ENCODE measurements around the gene LCAT. TPM values are rescaled to one million over a fixed set of nuclear protein-coding genes. Genes with fewer than 3 reads are reported as not detected.
"Not testable (repeated sequence)": the region's sequence is repeated elsewhere in the genome, so short reads cannot be mapped to it uniquely, and the experiment has no call there.

The LCAT gene
- total RNA-seq, 2 experiments from 2014 or later, result 12.9 to 15.3 TPM

DNA sequence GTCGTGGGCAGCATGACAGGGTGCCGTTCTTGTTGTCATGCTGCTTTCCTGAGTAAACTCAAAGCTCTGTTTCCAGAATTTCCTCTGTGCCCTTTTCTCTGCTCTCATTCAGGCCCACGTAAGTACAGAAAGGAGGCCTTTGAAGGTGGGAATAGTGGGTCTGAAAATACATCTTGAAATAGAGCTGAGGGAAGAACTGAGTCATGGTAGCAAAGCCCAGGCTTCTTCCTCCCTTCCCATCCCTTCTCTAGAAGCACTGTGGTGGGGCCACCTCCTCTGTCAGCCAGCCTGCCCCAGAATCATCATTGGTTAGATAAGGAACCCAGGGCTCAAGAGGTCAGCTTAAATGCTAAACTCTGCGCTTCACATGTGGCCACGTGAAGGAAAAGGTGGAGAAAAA, 21.7 kb downstream of the LCAT start:
- H3K27ac Mint-ChIP-seq, result peak overlapping the region; percentile 65
- no peak overlapping the region for H3K4me3 Mint-ChIP-seq
- no peaks in the 10 kb centered on the region for H3K36me3 Mint-ChIP-seq (ENCODE audit: low read depth)
- ChIA-PET CTCF (interaction anchor here (0.6 to 1.0 kb wide), 3 partner anchors 39 to 106 kb away, joined by 3 to 4 read pairs (median 4); no protein-coding TSS in a partner anchor), POLR2A (no interaction called here)
- no peak for DNase-seq
- no peaks in the 10 kb centered on the region for H3K9me3 Mint-ChIP-seq
- H3K27me3 Mint-ChIP-seq, result no peaks in the 10 kb centered on the region
- peaks cover 14% of the 10 kb centered on the region for H3K4me1 Mint-ChIP-seq

DNA sequence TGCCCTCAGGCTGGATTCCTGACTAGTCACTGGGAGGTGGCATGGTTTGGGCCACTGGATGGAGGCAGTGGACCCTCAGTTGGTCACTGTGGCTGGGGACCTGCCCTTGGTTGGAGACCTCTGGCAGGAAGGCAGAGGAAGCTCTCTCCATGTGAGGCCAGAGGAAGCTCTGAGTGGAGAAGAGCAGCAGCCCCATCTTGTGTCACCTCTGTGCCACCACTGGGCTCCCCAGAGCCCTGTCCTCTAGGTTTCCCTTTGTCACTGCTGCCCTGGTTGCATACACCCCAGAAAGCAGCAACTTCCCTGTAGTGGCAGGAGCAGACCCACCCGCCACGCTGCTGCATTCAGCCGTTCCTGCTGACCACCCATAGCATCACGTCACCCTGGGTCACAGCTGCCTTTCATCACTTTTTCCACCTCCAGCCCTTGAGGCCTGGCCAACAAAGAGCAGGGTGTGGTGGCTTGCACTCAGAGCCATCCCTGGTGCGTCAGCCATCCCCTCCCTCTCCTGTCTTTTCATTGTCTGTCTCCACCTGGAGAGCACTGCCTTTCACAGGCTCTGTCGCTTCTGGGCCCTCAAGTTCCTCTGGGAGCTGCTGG, 24.2 kb downstream of the LCAT start:
- peaks cover 24% of the 10 kb centered on the region for H3K4me1 Mint-ChIP-seq
- H3K27me3 Mint-ChIP-seq, result no peaks in the 10 kb centered on the region
- no peak for DNase-seq
- CTCF ChIA-PET, result interaction anchor here (0.5 to 3.3 kb wide), 9 partner anchors 9 to 150 kb away, joined by 3 to 12 read pairs (median 3); no protein-coding TSS in a partner anchor
- no peak overlapping the region for H3K4me3 Mint-ChIP-seq
- POLR2A ChIA-PET, result no interaction called here
- no peak overlapping the region for H3K27ac Mint-ChIP-seq
- no peaks in the 10 kb centered on the region for H3K36me3 Mint-ChIP-seq (ENCODE audit: low read depth)
- no peaks in the 10 kb centered on the region for H3K9me3 Mint-ChIP-seq

DNA sequence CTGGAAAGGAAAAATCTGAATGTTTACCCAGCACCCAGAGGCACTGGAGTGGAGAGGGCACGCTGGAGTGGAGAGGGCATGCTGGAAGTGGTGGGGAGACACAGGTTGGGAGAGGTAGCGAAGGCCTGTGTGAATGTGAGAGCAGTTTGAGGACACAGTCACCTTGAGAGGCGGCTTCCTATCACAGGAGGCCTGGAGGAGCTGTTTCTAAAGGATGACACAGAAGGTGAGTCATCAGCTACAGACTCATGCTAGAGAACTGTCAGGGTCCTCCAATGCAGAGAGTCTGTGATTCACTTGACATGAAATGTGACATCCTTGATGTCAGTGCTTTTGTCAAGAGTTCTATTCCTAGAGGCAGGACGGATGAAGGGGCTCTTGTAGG, 26.1 kb downstream of the LCAT start:
- H3K4me1 Mint-ChIP-seq, result peaks cover 24% of the 10 kb centered on the region
- POLR2A ChIA-PET, result no interaction called here
- DNase-seq, result no peak
- H3K36me3 Mint-ChIP-seq (ENCODE audit: low read depth), result peaks cover 2% of the 10 kb centered on the region
- no peak overlapping the region for H3K4me3 Mint-ChIP-seq
- H3K27me3 Mint-ChIP-seq, result no peaks in the 10 kb centered on the region
- CTCF ChIA-PET, result interaction anchor here (0.8 to 3.3 kb wide), 7 partner anchors 10 to 397 kb away, joined by 3 to 12 read pairs (median 5); partner anchors contain the start of gene CTRL
- H3K27ac Mint-ChIP-seq, result peak overlapping the region; percentile 1
- no peaks in the 10 kb centered on the region for H3K9me3 Mint-ChIP-seq

DNA sequence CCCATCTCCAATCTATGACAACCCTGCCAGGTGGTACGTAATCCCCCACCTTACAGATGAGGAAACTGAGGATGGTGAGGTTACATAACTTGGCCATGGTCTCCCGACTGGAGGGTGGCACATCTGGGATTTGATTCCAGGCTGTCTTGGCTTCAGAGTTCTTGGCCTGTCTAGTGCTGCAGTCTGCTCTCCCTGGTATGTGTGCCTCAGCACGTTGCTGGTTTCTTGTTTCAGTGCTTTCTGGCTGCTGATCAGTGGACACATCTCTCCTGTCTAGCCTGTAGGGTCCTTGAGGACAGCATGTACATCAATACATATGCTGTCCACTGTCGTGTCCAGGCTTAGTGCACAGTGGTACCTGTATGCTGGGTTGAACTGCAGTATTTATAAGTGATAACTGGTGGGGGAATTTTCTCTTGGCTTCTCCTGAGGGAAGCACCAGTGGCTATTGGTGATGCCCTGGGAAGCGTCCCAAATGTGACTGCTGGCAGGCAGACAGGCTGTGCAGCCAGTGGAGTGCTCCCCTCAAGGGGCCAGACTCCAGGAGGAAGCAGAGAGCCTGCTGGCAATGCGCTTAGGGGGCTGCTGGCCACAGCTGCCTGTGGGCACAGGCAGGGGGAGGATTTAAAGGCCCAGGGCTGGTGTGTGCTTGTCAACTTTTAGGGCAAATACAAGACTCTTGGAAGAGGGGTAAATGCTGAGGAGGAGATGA, 26.6 kb downstream of the LCAT start:
- H3K27ac Mint-ChIP-seq, result peak overlapping the region; percentile 1
- no peak overlapping the region for H3K4me3 Mint-ChIP-seq
- ChIA-PET POLR2A (no interaction called here), CTCF (interaction anchor here (0.8 to 1.6 kb wide), 9 partner anchors 10 to 396 kb away, joined by 3 to 9 read pairs (median 4); partner anchors contain the start of gene CTRL)
- no peaks in the 10 kb centered on the region for H3K9me3 Mint-ChIP-seq
- H3K4me1 Mint-ChIP-seq, result peaks cover 24% of the 10 kb centered on the region
- peaks cover 2% of the 10 kb centered on the region for H3K36me3 Mint-ChIP-seq (ENCODE audit: low read depth)
- DNase-seq, result no peak
- no peaks in the 10 kb centered on the region for H3K27me3 Mint-ChIP-seq

DNA sequence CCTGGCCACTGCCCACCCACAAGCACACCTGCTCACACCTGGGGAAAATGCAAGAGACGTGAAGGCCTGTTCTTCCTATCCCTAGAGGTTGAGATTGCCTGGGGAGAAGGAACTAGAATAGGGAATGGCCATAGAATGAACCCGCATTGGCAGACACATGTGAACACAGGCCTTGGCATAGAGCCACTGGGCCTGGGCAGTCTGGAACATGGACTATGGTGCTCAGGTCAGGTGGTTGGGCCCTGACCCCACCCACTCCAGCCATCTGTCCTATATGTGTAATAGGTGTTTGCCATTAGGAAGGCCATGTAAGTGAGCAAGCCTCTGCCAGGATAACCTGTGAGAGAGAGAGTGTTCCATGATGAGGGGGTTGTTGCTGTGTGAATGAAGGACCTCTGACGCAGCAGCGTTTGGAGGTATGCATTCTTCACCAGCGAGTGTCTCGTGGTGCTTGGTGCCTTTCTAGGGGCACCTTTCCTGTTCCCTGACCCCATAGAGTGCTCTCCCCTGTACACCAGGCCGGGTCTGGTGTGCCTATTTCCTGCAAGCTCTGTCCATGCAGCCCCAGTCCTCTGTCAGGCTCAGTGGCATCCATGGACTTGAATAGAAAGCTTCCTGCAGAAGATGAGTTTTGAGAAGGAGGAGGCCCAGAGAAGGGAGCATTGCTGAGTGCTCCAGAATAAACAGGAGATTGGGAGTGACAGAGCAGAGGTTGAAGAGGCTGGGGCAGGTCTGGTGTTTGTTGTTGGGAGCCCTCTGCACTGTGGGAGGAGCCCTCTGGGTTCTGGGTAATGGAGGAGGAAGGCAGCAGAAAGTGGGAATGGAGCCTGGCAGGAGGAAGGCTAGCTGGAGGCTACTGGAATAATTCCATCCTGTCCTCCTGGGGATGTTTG, 27.8 kb downstream of the LCAT start:
- Mint-ChIP-seq H3K4me1 (peaks cover 19% of the 10 kb centered on the region), H3K36me3 (ENCODE audit: low read depth) (peaks cover 2% of the 10 kb centered on the region), H3K9me3 (no peaks in the 10 kb centered on the region), H3K4me3 (no peak overlapping the region), H3K27me3 (no peaks in the 10 kb centered on the region), H3K27ac (peak overlapping the region; percentile 26)
- DNase-seq, result no peak
- ChIA-PET CTCF (interaction anchor here (0.7 to 3.0 kb wide), 6 partner anchors 11 to 100 kb away, joined by 3 to 16 read pairs (median 4); no protein-coding TSS in a partner anchor), POLR2A (no interaction called here)

DNA sequence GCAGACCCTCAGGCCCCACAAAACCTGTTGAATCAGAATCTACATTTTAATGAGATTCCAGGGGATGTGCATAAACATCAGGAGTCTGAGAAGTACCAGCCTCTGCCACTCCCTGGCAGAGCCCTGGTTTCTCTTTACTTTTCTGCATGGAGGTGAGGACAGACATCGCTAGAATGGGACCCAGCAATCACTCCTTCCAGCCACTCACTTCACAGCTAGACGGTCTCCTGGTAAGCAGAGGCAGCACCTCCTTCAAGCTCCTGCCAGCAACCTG, 28.5 kb downstream of the LCAT start:
- POLR2A ChIA-PET; H3K36me3 Mint-ChIP-seq (ENCODE audit: low read depth); H3K27me3 Mint-ChIP-seq; H3K27ac Mint-ChIP-seq; DNase-seq; H3K9me3 Mint-ChIP-seq; H3K4me3 Mint-ChIP-seq: not testable (repeated sequence)
- peaks cover 23% of the 10 kb centered on the region for H3K4me1 Mint-ChIP-seq
- CTCF ChIA-PET, result interaction anchor here (0.7 to 3.0 kb wide), 6 partner anchors 14 to 852 kb away, joined by 3 to 16 read pairs (median 4); no protein-coding TSS in a partner anchor

DNA sequence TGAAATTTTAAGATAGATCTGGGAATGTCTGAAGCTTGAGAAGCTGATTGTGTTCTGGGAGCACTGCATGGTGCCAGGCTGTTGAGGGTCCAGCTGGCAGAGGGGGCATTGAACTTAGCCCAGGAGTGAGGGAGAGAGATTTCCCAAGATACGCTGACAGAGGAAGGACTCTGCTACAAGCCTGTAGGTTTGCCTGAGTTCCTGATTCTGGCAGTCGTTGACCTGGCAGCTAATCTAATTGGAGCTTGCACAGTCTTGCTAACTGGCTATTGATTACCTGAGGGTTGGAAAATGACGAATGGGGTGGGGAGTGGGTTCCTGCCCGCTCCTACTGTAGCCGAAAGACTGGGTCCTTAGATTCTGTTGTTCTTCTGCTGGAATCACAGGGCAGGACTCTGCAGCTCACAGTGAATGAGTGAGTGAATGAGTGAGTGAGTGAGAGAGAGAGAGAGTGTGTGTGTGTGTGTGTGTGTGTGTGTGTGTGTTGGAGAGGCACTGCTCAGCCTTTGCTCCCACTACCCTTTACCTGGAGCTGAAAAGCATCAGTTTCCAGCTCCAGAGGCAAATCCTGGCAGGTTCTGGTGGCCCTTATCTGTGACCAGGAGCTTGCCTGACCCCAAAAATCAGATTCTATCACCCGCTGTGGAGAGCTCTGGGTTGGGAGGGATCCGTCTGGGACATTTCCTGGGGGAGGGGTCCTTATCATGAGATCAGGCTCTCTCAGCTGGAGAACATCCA, 29.0 kb downstream of the LCAT start:
- Mint-ChIP-seq H3K9me3 (no peaks in the 10 kb centered on the region), H3K4me3 (no peak overlapping the region), H3K27ac (no peak overlapping the region), H3K36me3 (ENCODE audit: low read depth) (peaks cover 5% of the 10 kb centered on the region), H3K27me3 (no peaks in the 10 kb centered on the region), H3K4me1 (peaks cover 27% of the 10 kb centered on the region)
- no peak for DNase-seq
- ChIA-PET CTCF (interaction anchor here (0.7 to 3.0 kb wide), 10 partner anchors 14 to 851 kb away, joined by 3 to 16 read pairs (median 4); no protein-coding TSS in a partner anchor), POLR2A (no interaction called here)

DNA sequence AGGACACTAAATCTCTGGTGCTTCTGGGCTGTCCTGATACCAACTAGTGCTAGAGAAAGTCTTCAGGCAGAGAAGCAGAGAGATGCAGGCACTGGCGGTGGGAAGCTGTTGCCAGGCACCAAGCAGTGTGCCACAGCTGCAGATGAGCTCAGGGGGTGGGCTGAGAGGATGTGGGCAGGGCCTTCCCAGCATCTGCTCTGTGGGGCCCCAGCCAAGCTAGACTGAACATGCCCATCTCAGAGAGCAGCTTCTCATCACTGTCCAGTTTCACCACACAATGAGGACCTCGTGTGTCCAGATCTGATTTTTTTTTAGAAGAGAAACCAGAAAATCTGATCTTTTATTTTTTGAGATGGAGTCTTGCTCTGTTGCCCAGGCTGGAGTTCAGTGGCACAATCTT, 33.8 kb downstream of the LCAT start:
- POLR2A ChIA-PET, result no interaction called here
- peak; percentile 45 for DNase-seq
- Mint-ChIP-seq H3K4me1 (peaks cover 19% of the 10 kb centered on the region), H3K36me3 (ENCODE audit: low read depth) (peaks cover 12% of the 10 kb centered on the region), H3K9me3 (no peaks in the 10 kb centered on the region), H3K27ac (peak overlapping the region; percentile 48), H3K4me3 (no peak overlapping the region), H3K27me3 (no peaks in the 10 kb centered on the region)
- CTCF ChIA-PET, result interaction anchor here (0.8 to 2.6 kb wide), 8 partner anchors 10 to 389 kb away, joined by 3 to 8 read pairs (median 6); no protein-coding TSS in a partner anchor

DNA sequence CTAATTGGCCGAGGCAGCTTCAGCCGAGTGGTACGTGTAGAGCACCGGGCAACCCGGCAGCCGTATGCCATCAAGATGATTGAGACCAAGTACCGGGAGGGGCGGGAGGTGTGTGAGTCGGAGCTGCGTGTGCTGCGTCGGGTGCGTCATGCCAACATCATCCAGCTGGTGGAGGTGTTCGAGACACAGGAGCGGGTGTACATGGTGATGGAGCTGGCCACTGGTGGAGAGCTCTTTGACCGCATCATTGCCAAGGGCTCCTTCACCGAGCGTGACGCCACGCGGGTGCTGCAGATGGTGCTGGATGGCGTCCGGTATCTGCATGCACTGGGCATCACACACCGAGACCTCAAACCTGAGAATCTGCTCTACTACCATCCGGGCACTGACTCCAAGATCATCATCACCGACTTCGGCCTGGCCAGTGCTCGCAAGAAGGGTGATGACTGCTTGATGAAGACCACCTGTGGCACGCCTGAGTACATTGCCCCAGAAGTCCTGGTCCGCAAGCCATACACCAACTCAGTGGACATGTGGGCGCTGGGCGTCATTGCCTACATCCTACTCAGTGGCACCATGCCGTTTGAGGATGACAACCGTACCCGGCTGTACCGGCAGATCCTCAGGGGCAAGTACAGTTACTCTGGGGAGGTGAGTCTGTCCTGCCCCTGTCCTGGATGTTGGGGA, 34.7 kb downstream of the LCAT start:
- H3K4me3 Mint-ChIP-seq, result no peak overlapping the region
- peaks cover 21% of the 10 kb centered on the region for H3K4me1 Mint-ChIP-seq
- H3K27me3 Mint-ChIP-seq, result no peaks in the 10 kb centered on the region
- DNase-seq, result no peak
- ChIA-PET CTCF (interaction anchor here (1.5 to 2.5 kb wide), 2 partner anchors 11 to 93 kb away, joined by 5 to 8 read pairs; no protein-coding TSS in a partner anchor), POLR2A (no interaction called here)
- peaks cover 12% of the 10 kb centered on the region for H3K36me3 Mint-ChIP-seq (ENCODE audit: low read depth)
- H3K9me3 Mint-ChIP-seq, result no peaks in the 10 kb centered on the region
- H3K27ac Mint-ChIP-seq, result no peak overlapping the region

DNA sequence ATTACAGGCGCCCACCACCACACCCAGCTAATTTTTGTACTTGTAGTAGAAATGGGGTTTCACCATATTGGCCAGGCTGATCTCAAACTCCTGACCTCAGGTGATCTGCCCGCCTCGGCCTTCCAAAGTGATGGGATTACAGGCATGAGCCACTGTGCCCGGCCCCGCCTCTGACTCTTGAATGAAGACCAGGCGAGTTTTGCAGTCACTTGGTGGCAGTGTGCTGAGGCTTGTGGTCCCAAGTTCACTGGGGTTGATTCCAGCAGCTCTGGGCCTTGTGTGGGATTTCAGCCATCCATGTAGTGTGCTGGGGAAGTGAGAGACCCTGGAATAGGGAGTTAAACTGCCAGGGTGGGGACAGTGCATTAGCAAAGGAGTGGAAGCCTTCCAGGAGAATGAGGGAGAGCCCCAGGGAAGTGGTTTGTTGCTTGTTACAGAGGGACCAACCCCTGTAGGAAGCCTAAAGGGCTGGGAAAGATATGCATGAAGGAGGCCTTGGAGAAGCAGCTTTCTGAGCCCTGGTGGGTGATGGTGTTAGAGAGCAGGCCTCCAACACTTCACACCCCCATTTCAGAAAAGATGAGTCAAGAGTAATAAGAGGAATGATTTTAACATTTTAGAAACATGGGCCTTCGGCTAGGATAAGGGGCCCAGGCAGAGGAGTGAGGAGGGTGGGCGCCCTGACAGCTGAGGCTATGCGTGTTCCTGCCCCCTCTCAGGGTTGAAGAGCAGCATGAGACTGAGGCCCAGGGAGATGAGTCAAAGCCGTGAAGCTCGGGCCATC, 36.3 kb downstream of the LCAT start:
- Mint-ChIP-seq H3K4me1 (peaks cover 21% of the 10 kb centered on the region), H3K27me3 (no peaks in the 10 kb centered on the region), H3K4me3 (no peak overlapping the region), H3K27ac (peak overlapping the region; percentile 31), H3K36me3 (ENCODE audit: low read depth) (peaks cover 11% of the 10 kb centered on the region), H3K9me3 (no peaks in the 10 kb centered on the region)
- DNase-seq, result no peak
- ChIA-PET CTCF (interaction anchor here (1.3 to 1.5 kb wide), 2 partner anchors 91 to 133 kb away, joined by 3 to 5 read pairs (median 3); no protein-coding TSS in a partner anchor), POLR2A (interaction anchor here (0.6 kb wide), 1 partner anchor 81 kb away, joined by 3 read pairs; no protein-coding TSS in a partner anchor)

DNA sequence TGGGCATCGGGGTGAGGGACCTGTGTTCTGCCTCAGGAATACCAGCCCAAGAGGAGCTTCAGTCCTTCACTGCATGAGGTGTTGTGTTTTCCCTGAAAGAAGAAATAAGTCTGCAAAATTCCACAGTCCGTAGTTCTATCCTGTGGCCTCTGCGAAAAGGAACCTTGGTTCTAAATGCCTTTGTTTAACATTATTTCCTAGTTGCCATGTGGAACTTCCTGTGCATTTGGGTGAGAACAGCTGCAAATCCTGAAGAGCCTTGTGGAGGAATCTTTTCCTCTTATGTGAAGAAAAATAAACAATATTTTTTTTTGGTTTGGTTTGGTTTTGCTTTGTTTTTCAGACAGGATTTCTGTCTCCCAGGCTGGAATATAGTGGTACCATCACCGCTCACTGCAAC, 41.1 kb downstream of the LCAT start:
- Mint-ChIP-seq H3K4me3 (no peak overlapping the region), H3K27me3 (no peaks in the 10 kb centered on the region), H3K4me1 (peaks cover 10% of the 10 kb centered on the region), H3K27ac (peak overlapping the region; percentile 46), H3K9me3 (no peaks in the 10 kb centered on the region), H3K36me3 (ENCODE audit: low read depth) (peaks cover 2% of the 10 kb centered on the region)
- POLR2A ChIA-PET, result no interaction called here
- DNase-seq, result no peak
- CTCF ChIA-PET, result interaction anchor here (0.9 kb wide), 1 partner anchor 16 kb away, joined by 3 read pairs; no protein-coding TSS in a partner anchor
